NCI-H128 (cell line): Measurements from ENCODE around the gene RIN1.
"Not testable (repeated sequence)": the region's sequence is repeated elsewhere in the genome, so short reads cannot be mapped to it uniquely, and the experiment has no call there.

Experiments used
- DNase-seq: peaks from one replicate; lab custom pipeline; 2025; ENCODE audit not compliant: unreplicated experiment; lab: John Stamatoyannopoulos, UW

Gene RIN1

GRCh38 chr11:66360406-66361073 is 24.3 kb upstream of the RIN1 start:
- DNase-seq = no peak

- no peak for DNase-seq
Observed at GRCh38 chr11:66359662-66360087, 23.4 kb upstream of the RIN1 start.

GRCh38 chr11:66350560-66351235 is 14.5 kb upstream of the RIN1 start:
- not testable (repeated sequence) for DNase-seq

GRCh38 chr11:66349084-66349386 is 12.8 kb upstream of the RIN1 start:
- no peak for DNase-seq

GRCh38 chr11:66347425-66348276 is 11.4 kb upstream of the RIN1 start, which contains the start of gene B4GAT1:
Gene B4GAT1, minus strand, starts transcription at chr11:66347629. Its CDS starts 84 bp downstream, at chr11:66347545.
- DNase-seq = peak; percentile 75

- no peak for DNase-seq
Observed at GRCh38 chr11:66346476-66347424, 10.5 kb upstream of the RIN1 start.

- DNase-seq = no peak
Observed at GRCh38 chr11:66345316-66345649, 9.0 kb upstream of the RIN1 start.

GRCh38 chr11:66344550-66345315 is 8.5 kb upstream of the RIN1 start, which contains the start of gene BRMS1:
Gene BRMS1, minus strand, starts transcription at chr11:66345104. Its CDS starts 2,870 bp downstream, at chr11:66342234.
- DNase-seq = peak; percentile 87

GRCh38 chr11:66343176-66343575 is 6.9 kb upstream of the RIN1 start:
- no peak for DNase-seq

- DNase-seq = no peak
Observed at GRCh38 chr11:66341502-66342126, 5.4 kb upstream of the RIN1 start.

- DNase-seq = no peak
Observed at GRCh38 chr11:66340596-66341501, 4.6 kb upstream of the RIN1 start.

- no peak for DNase-seq
Observed at GRCh38 chr11:66339686-66340483, 3.7 kb upstream of the RIN1 start.

GRCh38 chr11:66339162-66339675 is 3.0 kb upstream of the RIN1 start:
- no peak for DNase-seq

- no peak for DNase-seq
Observed at GRCh38 chr11:66338276-66339161, 2.3 kb upstream of the RIN1 start.

- no peak for DNase-seq
Observed at GRCh38 chr11:66337103-66337899, 1.1 kb upstream of the RIN1 start.
